HG02610 (cell line): Measurements from ENCODE around the gene GADL1.

ENCODE experiments used
- ATAC-seq: cut with Tn5 transposase; IDR thresholded peaks from one replicate; pipeline ENCODE4 v1.9.1; 2021; ENCODE audit warnings: mild to moderate bottlenecking, moderate library complexity; ENCODE audit not compliant: unreplicated experiment

GADL1 gene, protein sequence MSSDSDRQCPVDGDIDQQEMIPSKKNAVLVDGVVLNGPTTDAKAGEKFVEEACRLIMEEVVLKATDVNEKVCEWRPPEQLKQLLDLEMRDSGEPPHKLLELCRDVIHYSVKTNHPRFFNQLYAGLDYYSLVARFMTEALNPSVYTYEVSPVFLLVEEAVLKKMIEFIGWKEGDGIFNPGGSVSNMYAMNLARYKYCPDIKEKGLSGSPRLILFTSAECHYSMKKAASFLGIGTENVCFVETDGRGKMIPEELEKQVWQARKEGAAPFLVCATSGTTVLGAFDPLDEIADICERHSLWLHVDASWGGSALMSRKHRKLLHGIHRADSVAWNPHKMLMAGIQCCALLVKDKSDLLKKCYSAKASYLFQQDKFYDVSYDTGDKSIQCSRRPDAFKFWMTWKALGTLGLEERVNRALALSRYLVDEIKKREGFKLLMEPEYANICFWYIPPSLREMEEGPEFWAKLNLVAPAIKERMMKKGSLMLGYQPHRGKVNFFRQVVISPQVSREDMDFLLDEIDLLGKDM

GRCh38 chr3:30894521-30895251 is at the start of gene GADL1:
GADL1 (minus strand) TSS chr3:30894661; CDS start chr3:30894614, 47 bp downstream.
- ATAC-seq: no peak

- ATAC-seq: no peak
These were observed 49.7 kb upstream of the GADL1 start for GRCh38 chr3:30944124-30944523.

- ATAC-seq: no peak
These were observed 48.7 kb upstream of the GADL1 start for GRCh38 chr3:30943206-30943605.

- no peak for ATAC-seq
These were observed 46.9 kb upstream of the GADL1 start for GRCh38 chr3:30941342-30941741.

DNA sequence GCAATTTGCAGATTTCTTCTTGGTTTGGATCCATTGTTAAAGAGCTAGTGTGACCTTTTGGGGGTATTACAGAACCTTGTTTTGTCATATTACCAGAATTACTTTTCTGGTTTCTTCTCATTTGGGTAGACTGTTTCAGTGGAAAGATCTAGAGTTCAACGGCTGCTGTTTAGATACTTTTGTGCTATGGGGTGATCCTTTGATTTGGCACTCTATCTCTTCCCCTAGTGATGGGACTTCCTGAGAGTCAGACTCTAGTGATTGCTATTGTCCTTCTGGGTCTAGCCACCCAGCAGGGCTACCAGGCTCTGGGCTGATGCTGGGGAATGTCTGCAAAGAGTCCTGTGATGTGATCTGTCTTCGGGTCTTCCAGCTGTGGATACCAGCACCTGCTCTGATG is 46.3 kb upstream of the GADL1 start:
- ATAC-seq: no peak

DNA sequence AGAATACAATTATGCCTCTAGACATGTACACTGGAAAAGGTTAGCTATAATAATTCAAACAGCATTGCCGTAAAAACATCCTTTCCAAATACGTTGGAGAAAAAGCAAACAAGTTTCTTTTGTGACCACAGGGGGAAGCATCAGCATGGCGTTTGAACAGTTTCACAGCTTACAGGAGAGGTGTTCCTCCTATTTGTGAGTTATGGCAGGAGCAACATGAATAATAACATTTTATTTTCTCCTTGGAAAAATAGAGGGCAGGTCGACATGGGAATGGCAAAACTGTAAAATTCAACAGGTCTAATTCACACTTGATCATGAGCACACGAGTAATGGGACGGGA is 39.7 kb upstream of the GADL1 start:
- ATAC-seq: no peak

DNA sequence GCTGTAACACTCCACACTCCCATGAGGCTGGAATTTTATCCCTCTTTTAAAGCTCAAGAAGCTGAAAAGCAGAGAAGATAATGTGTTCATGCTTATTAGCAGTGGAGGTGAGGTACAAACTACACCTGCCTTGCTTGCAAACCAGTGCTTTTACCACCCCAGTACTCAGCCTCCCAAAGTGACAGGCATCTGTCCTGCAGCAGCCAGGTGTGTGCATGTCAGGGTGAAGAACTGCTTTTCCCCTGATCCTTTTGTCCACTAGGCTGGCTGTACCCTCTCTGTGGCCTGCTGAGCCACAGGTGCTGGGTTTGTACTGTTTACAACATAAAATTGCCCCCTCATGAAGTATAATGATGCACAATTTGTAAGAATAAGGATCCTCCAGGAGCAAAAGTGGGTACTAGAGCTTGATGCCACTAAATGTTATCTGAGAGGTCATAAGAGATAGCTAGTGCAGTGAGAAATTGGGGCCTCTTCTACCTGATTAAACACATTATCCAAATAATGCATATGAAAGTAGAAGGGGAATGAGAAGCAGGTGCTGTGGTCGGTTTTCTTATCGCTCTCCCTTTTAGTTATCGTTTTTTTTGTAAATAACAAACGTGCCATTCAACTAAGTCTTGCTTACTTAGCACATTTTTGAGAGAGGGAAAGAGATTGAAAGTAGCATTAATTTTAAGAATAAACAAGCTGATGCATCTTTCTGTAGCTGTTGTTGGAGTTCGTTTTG is 39.2 kb upstream of the GADL1 start:
- no peak for ATAC-seq

DNA sequence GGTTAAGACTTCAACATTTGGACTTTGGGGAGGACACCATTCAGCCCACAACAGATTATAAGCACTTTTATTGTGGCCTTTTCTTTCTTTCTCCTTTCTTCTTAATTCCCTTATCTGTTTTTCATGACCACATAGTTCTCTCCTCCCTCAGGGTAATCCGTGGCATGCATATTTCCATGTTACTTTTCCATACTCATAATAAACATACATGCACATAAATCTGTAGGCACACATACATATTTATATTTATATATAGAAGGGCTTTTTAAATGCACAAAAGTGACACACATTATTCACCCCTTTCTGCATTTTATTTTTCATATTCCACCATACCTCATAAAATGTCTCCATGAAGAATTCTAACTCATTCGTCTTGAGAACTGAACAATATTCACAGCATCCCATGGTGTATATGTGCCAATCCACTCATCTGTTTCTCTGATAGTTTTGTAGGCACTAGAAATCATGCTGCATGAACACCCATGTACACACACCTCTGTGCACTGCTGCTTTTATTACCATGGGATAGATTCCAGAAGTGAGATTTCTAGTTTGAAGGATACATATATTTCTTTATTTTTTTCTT is 38.1 kb upstream of the GADL1 start:
- ATAC-seq: no peak

GRCh38 chr3:30924763-30925162 is 30.3 kb upstream of the GADL1 start:
- ATAC-seq: no peak

DNA sequence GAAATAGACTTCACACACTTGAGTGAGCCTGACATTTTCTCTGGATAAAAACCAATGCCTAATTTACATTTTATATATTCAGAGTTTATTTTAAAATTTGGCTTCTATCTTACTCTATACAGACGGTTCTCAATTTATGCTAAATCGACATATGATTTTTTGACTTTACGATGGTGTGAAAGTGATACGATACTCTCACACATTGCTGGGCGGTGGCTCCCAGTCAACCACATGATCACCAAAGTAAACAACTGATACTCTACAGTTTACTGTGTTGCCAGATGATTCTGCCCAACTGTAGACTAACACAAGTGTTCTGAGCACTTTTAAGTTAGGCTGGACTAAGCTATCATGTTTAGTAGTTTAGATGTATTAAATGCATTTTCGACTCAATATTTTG is 25.1 kb upstream of the GADL1 start:
- ATAC-seq: no peak

GRCh38 chr3:30918761-30919160 is 24.3 kb upstream of the GADL1 start:
- no peak for ATAC-seq

GRCh38 chr3:30915782-30916181 is 21.3 kb upstream of the GADL1 start:
- ATAC-seq: no peak

GRCh38 chr3:30914696-30915095 is 20.2 kb upstream of the GADL1 start:
- ATAC-seq: no peak

DNA sequence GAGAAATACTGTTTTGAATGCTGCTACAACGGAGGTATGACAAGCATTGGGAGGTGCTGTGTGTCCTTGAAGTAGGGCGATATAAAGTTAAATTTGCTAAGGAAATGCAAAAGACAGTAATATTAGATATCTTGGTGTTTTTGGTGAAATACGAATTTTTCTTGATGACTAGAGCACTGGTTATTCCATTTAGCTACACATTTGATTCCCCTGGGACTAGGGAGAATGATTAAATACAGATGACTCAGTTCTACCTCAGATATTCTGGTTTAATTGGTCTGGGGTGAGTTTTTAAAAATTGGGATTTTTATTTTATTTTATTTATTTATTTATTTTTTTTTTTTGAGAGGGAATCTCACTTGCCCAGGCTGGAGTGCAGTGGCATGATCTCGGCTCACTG is 18.7 kb upstream of the GADL1 start:
- no peak for ATAC-seq

DNA sequence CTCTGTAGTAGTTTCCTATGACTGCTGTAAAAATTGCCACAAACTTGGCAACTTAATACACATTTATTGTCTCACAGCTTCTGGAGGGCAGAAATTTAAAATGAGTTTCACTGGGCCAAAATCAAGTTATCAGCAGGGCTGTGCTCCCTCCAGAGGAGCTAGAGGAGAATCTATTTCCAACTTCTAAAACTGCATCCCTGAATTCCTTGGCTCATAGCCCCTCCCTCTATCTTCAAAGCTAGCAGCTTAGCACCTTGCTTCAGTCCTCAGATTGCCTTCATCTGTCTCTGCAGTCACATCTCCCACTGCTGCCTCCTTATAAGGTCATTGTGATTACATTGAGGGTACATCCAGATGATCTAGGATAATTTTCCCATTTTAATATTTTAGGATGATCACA is 17.8 kb upstream of the GADL1 start:
- no peak for ATAC-seq

DNA sequence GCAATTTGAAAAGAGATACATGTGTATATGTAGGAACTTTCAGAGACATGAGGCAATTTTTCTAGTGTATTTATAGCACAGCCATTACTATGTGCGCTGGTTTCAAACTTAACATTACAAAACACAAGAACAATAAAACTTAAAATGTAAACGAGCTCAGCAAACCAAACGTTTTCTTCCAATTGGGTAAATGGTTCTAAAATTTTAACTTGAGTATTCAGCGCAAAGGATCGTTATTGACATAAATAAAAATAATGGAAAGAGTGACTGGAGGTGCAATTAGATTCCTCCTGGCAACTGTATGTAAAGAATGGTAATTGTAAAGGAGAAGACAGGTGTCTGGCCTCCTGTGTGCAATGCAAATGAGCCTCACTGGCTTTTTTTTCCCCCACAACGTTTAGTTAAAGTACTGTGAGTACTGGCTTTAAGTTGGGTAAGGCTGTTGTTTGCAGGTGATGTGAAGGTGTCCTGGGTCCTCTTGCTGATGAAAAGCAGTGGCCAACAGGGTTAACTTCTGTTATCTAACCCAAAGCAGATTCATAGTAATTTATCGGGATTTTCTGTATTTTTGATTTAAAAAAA is 14.1 kb upstream of the GADL1 start:
- ATAC-seq: no peak

GRCh38 chr3:30904996-30905395 is 10.5 kb upstream of the GADL1 start:
- no peak for ATAC-seq

DNA sequence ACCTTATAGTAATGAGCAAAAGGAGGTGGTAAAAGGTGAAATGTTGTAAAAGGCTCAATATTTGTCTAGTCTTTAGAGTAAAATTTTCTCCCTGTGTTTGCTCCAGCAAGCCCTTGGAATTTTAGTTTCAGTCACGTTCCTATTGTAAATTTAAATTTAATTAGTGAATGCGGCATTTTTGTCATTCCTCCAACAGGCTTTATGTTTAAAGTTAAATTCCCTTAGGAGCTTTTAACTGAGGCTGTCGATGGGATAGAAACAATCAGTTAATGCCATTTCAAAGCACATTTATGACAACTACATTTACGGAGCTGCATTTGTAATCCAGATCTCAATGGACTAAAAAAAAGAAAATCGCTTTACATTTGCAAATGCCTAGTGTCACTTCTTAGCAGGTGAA is 868 bp upstream of the GADL1 start:
- no peak for ATAC-seq

GRCh38 chr3:30893678-30894325 is 659 bp downstream of the GADL1 start:
- no peak for ATAC-seq

- ATAC-seq: no peak
These were observed 3.6 kb downstream of the GADL1 start for GRCh38 chr3:30890907-30891306.
